Natural killer cell (primary cell): ENCODE data around the gene MAML3. TPM values are rescaled to one million over a fixed set of nuclear protein-coding genes. Genes with fewer than 3 reads are reported as not detected.

Experiments used
- ATAC-seq, 3 donors: fragments of 150-1000 bp in 2 of 3; fragments of 200-7000 bp in 1 of 3; cut with Tn5 transposase; 1 replicate in 1 of 3; 2 replicates in 2 of 3; pipeline ENCODE4 v1.10.0; 2021; ENCODE audit warnings: mild to moderate bottlenecking in 2 of 3, moderate library complexity in 2 of 3
- DNase-seq, 2 donors: peaks; one replicate each; pipeline versions ENCODE4 v3.0.0 to v3.0.0-alpha.2; 2013 to 2021; ENCODE audit warnings: mixed read lengths in 1 of 2
- H3K27ac ChIP-seq: one replicate; pipeline ENCODE4 v1.5.1; 2013; ENCODE audit warnings: mild to moderate bottlenecking, low read length
- H3K27me3 ChIP-seq: one replicate; pipeline ENCODE4 v1.6.1; 2013; ENCODE audit warnings: low read length; ENCODE audit not compliant: control insufficient read depth, insufficient read depth
- H3K36me3 ChIP-seq: one replicate; pipeline ENCODE4 v1.6.1; 2013; ENCODE audit warnings: low read length; ENCODE audit not compliant: control insufficient read depth, insufficient read depth
- H3K4me1 ChIP-seq: one replicate; pipeline ENCODE4 v1.6.1; 2013; ENCODE audit warnings: low read length; ENCODE audit not compliant: control insufficient read depth, insufficient read depth
- H3K4me3 ChIP-seq: one replicate; pipeline ENCODE4 v1.5.1; 2013; ENCODE audit warnings: low read length
- H3K9me3 ChIP-seq: one replicate; pipeline ENCODE4 v1.6.1; 2013; ENCODE audit warnings: low read length; ENCODE audit not compliant: control insufficient read depth, insufficient read depth
- H3K27ac Mint-ChIP-seq, 2 donors: one replicate each; pipeline ENCODE4 v1.8.0; 2022; ENCODE audit warnings: mild to moderate bottlenecking in 2 of 2, mixed read lengths in 2 of 2, moderate library complexity in 1 of 2
- H3K27me3 Mint-ChIP-seq, 2 donors: one replicate each; pipeline ENCODE4 v1.8.0; 2022; ENCODE audit warnings: low read depth in 2 of 2, mixed read lengths in 2 of 2
- H3K36me3 Mint-ChIP-seq: one replicate; pipeline ENCODE4 v1.8.0; 2022; ENCODE audit warnings: mixed read lengths
- H3K4me1 Mint-ChIP-seq, 2 donors: one replicate each; pipeline ENCODE4 v1.8.0; 2022; ENCODE audit warnings: mixed read lengths in 2 of 2
- H3K4me3 Mint-ChIP-seq: one replicate; pipeline ENCODE4 v1.8.0; 2022; ENCODE audit warnings: mild to moderate bottlenecking, moderate library complexity, mixed read lengths
- H3K9me3 Mint-ChIP-seq, 2 donors: one replicate each; pipeline ENCODE4 v1.8.0; 2022; ENCODE audit warnings: mixed read lengths in 2 of 2
- CTCF ChIP-seq: fragments of 200-600 bp; IDR thresholded peaks from one replicate; pipeline ENCODE4 v1.8.0; 2022; ENCODE audit warnings: antibody characterized with exemption
- WGBS: methylation state at CpG from one replicate; pipeline ENCODE4 v1.1.7; 2013; ENCODE audit warnings: missing lambda C conversion rate; ENCODE audit not compliant: insufficient coverage; 5-methylcytosine and 5-hydroxymethylcytosine counted together
- intact Hi-C: fragments of 100-400 bp; cut with micrococcal nuclease; formaldehyde crosslinking; loops from one replicate; pipeline ENCODE4 v1.14.2; 2022
- total RNA-seq, 4 donors: library from RNA; stranded (reverse); fragments of 120-200 nt in 1 of 4; gene quantifications; one replicate each; pipeline versions ENCODE4 v1.2.3 to v1.2.4, GENCODE V29; 2013 to 2022

The MAML3 gene
- total RNA-seq, 3 donors from 2014 or later (not counting 1 experiment from before 2014, with no cell fraction given): 1.7 to 5.6 (median 2.8) TPM

GRCh38 chr4:140152751-140153418 is 1.1 kb downstream of the MAML3 start:
- H3K9me3 Mint-ChIP-seq: no peaks in the 10 kb centered on the region
- H3K36me3 ChIP-seq: no peaks in the 10 kb centered on the region
- H3K4me1 ChIP-seq: peaks cover 37% of the 10 kb centered on the region
- peak overlapping the region; percentile 26 to 85 for H3K27ac Mint-ChIP-seq
- WGBS: under 1% methylated on average over 53 of the region's 54 CpGs
- peak overlapping the region; percentile 79 for H3K4me3 ChIP-seq
- no peak for TF ChIP-seq CTCF
- H3K4me3 Mint-ChIP-seq: peak overlapping the region; percentile 93
- no peaks in the 10 kb centered on the region for H3K36me3 Mint-ChIP-seq
- H3K9me3 ChIP-seq: no peaks in the 10 kb centered on the region
- DNase-seq: peak; percentile 29 to 67
- intact Hi-C loops: loop anchor here (5.0 kb wide), 5 partner anchors 56 to 416 kb away; partner anchors contain the start of gene SCOC
- ATAC-seq: no peak
- peak overlapping the region; percentile 59 for H3K27ac ChIP-seq
- no peaks in the 10 kb centered on the region for H3K27me3 ChIP-seq
- peaks cover 17 to 40% of the 10 kb centered on the region in 2 donors for H3K4me1 Mint-ChIP-seq
- peaks cover 7 to 15% of the 10 kb centered on the region in 2 donors for H3K27me3 Mint-ChIP-seq

- H3K27ac Mint-ChIP-seq: peak overlapping the region in 1 of 2 donors; percentile 85
- Histone ChIP-seq H3K4me1 (peaks cover 37% of the 10 kb centered on the region), H3K9me3 (no peaks in the 10 kb centered on the region), H3K4me3 (peak overlapping the region; percentile 79), H3K27me3 (no peaks in the 10 kb centered on the region), H3K36me3 (no peaks in the 10 kb centered on the region), H3K27ac (peak overlapping the region; percentile 84)
- H3K4me3 Mint-ChIP-seq: peak overlapping the region; percentile 93
- H3K9me3 Mint-ChIP-seq: no peaks in the 10 kb centered on the region
- under 1% methylated on average over 43 of the region's 50 CpGs for WGBS
- H3K4me1 Mint-ChIP-seq: peaks cover 17 to 40% of the 10 kb centered on the region in 2 donors
- peak; percentile 56 to 91 for DNase-seq
- intact Hi-C loops: loop anchor here (5.0 kb wide), 5 partner anchors 55 to 415 kb away; partner anchors contain the start of gene SCOC
- no peaks in the 10 kb centered on the region for H3K36me3 Mint-ChIP-seq
- H3K27me3 Mint-ChIP-seq: peaks cover 13% of the 10 kb centered on the region in 2 donors
- TF ChIP-seq CTCF: no peak
- ATAC-seq: peak; percentile 46 to 71 (median 55)
Measured at GRCh38 chr4:140152013-140152703, 1.8 kb downstream of the MAML3 start.

DNA sequence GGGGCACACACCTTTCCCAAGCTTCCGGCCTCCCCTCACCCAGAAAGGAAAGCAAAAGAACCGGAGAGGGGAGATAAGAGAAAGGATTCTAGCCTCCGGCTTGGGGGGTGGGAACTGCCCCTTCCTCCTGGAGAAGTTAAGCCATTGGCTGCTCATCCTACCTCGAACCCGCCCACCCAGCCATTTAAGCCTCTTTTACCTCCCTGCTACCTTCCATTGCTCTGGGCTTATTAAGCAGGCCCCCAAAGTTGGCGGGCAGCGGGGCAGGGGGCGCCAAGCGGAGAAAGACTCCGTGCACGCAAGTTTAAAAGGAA is 2.3 kb downstream of the MAML3 start:
- H3K9me3 Mint-ChIP-seq: no peaks in the 10 kb centered on the region
- peak overlapping the region; percentile 79 for H3K4me3 ChIP-seq
- H3K27ac Mint-ChIP-seq: peak overlapping the region in 1 of 2 donors; percentile 85
- intact Hi-C loops: loop anchor here (2.0 to 5.0 kb wide), 7 partner anchors 54 to 414 kb away; partner anchors contain the start of gene SCOC
- H3K4me1 ChIP-seq: peaks cover 35% of the 10 kb centered on the region
- peak overlapping the region; percentile 93 for H3K4me3 Mint-ChIP-seq
- peak overlapping the region; percentile 84 for H3K27ac ChIP-seq
- H3K27me3 Mint-ChIP-seq: peaks cover 10 to 11% of the 10 kb centered on the region in 2 donors
- 0% methylated on average over 8 of the region's 11 CpGs for WGBS
- H3K36me3 ChIP-seq: no peaks in the 10 kb centered on the region
- H3K4me1 Mint-ChIP-seq: peaks cover 16 to 39% of the 10 kb centered on the region in 2 donors
- no peaks in the 10 kb centered on the region for H3K9me3 ChIP-seq
- DNase-seq: peak; percentile 41 to 82
- no peaks in the 10 kb centered on the region for H3K36me3 Mint-ChIP-seq
- peak; percentile 22 to 55 (median 31) for ATAC-seq
- H3K27me3 ChIP-seq: no peaks in the 10 kb centered on the region
- no peak for TF ChIP-seq CTCF
